Skeletal muscle satellite cell (primary cell): ENCODE data around the gene PAX1. TPM values are rescaled to one million over a fixed set of nuclear protein-coding genes. Genes with fewer than 3 reads are reported as not detected.

ENCODE experiments used
- H3K27me3 ChIP-seq: 2 replicates; pipeline ENCODE4 v1.7.0; 2013; ENCODE audit warnings: low read length; ENCODE audit not compliant: control insufficient read depth, insufficient read depth
- H3K36me3 ChIP-seq: 2 replicates; pipeline ENCODE4 v1.7.0; 2013; ENCODE audit warnings: mild to moderate bottlenecking, control low read depth, low read length; ENCODE audit not compliant: insufficient read depth
- H3K4me1 ChIP-seq: 2 replicates; pipeline ENCODE4 v1.7.0; 2013; ENCODE audit warnings: low read length; ENCODE audit not compliant: control insufficient read depth, insufficient read depth
- H3K4me2 ChIP-seq: 2 replicates; pipeline ENCODE4 v1.7.0; 2013; ENCODE audit warnings: mild to moderate bottlenecking, low read length
- H3K4me3 ChIP-seq: 2 replicates; pipeline ENCODE4 v1.7.0; 2013; ENCODE audit warnings: low read length
- H3K9ac ChIP-seq: 2 replicates; pipeline ENCODE4 v1.7.0; 2013; ENCODE audit warnings: mild to moderate bottlenecking, low read depth, low read length, moderate library complexity
- H3K9me3 ChIP-seq: replicated peaks from 2 replicates; pipeline ENCODE4 v1.7.0; 2013; ENCODE audit warnings: mild to moderate bottlenecking, control low read depth, low read length
- small RNA-seq: library from RNA; depleted of rRNA; stranded (forward); fragments of <200 nt; gene quantifications from one replicate; pipeline ENCODE3, GENCODE V24; 2012

Gene PAX1

DNA sequence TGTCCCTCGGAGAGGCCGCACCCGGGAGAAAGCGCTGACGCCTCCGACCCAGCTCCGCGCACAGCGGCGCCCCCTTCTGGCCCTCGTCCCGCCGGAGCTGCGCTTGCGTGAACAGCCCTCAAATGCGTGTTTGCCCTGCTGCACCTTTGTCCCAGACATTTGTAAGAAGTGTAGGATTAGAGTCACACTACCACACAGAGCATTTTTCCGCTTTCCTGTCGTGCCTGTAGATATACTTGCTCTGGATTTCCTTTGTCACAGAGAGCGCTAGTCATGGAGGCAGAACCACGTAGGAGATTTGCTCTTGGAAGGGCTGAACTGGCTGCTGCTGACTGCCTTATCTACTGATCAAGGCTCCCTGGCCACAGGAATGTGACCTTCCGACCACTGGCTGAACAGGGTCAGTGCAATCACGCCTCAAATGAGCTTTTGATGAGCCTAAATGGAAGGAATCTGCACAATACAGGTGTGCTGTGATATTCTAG, 62.3 kb downstream of the PAX1 start:
- H3K9ac ChIP-seq, result no peak overlapping the region
- H3K4me1 ChIP-seq, result no peaks in the 10 kb centered on the region
- H3K4me2 ChIP-seq, result no peak overlapping the region
- H3K27me3 ChIP-seq, result no peaks in the 10 kb centered on the region
- H3K9me3 ChIP-seq, result no peaks in the 10 kb centered on the region
- no peak overlapping the region for H3K4me3 ChIP-seq
- H3K36me3 ChIP-seq, result no peaks in the 10 kb centered on the region

Small RNAs within 50 kb of the gene (small RNA-seq; reads per million reads assigned to genes)
- gene RPL41P1, result not detected
